OCI-LY1 (cell line): Measurements from ENCODE around the gene HOTAIR.

Experiments used
- H2AFZ ChIP-seq: fragments of 200-600 bp; sonication (generic), shearing (Covaris generic); 2 replicates; pipeline ENCODE4 v1.6.0; 2014; ENCODE audit warnings: antibody characterized with exemption, mild to moderate bottlenecking, low read length
- H3F3A ChIP-seq: fragments of 200-600 bp; sonication (generic), shearing (Covaris generic); 2 replicates; pipeline ENCODE4 v1.6.0; 2014; ENCODE audit warnings: mild to moderate bottlenecking, antibody characterized with exemption, low read length, moderate library complexity; ENCODE audit not compliant: insufficient read depth
- H3K27ac ChIP-seq: fragments of 200-600 bp; sonication (generic); 2 replicates; pipeline ENCODE4 v1.5.1; 2014; ENCODE audit warnings: low read length, mixed run types, mild to moderate bottlenecking, low read depth; ENCODE audit not compliant: poor library complexity, severe bottlenecking
- H3K27me3 ChIP-seq: fragments of 200-600 bp; sonication (generic); 2 replicates; pipeline ENCODE4 v1.6.0; 2014; ENCODE audit warnings: antibody characterized with exemption, mild to moderate bottlenecking, low read length, moderate library complexity; ENCODE audit not compliant: insufficient read depth
- H3K36me3 ChIP-seq: fragments of 200-600 bp; sonication (generic); 2 replicates; pipeline ENCODE4 v1.6.1; 2014; ENCODE audit warnings: mild to moderate bottlenecking, antibody characterized with exemption, low read length, moderate library complexity, mixed read lengths; ENCODE audit not compliant: insufficient read depth
- H3K4me1 ChIP-seq: fragments of 200-600 bp; sonication (generic); 2 replicates; pipeline ENCODE4 v1.5.1; 2014; ENCODE audit warnings: mild to moderate bottlenecking, low read length, moderate library complexity; ENCODE audit not compliant: insufficient read depth, severe bottlenecking
- H3K4me2 ChIP-seq: fragments of 200-600 bp; sonication (generic), shearing (Covaris generic); 2 replicates; pipeline ENCODE4 v1.6.1; 2014; ENCODE audit warnings: low read length
- H3K4me3 ChIP-seq: fragments of 200-600 bp; sonication (generic); 2 replicates; pipeline ENCODE4 v1.5.1; 2014; ENCODE audit warnings: low read length, low read depth, mild to moderate bottlenecking, mixed read lengths; ENCODE audit not compliant: poor library complexity, severe bottlenecking
- H3K79me2 ChIP-seq: fragments of 200-600 bp; shearing (Covaris generic); 2 replicates; pipeline ENCODE4 v1.6.1; 2016; ENCODE audit warnings: mixed run types, low read length, mixed read lengths; ENCODE audit not compliant: insufficient read depth
- H3K9ac ChIP-seq: fragments of 200-600 bp; sonication (generic), shearing (Covaris generic); 2 replicates; pipeline ENCODE4 v1.6.1; 2014; ENCODE audit warnings: mild to moderate bottlenecking, low read length, mixed read lengths
- H3K9me2 ChIP-seq: fragments of 200-600 bp; sonication (generic), shearing (Covaris generic); 2 replicates; pipeline ENCODE4 v1.6.1; 2014; ENCODE audit warnings: low read depth, mild to moderate bottlenecking, low read length, mixed read lengths
- H3K9me3 ChIP-seq: fragments of 200-600 bp; shearing (Covaris generic); 2 replicates; pipeline ENCODE4 v1.6.1; 2014; ENCODE audit warnings: low read length, mixed read lengths
- H4K20me1 ChIP-seq: fragments of 200-600 bp; sonication (generic), shearing (Covaris generic); 2 replicates; pipeline ENCODE4 v1.6.0; 2016; ENCODE audit warnings: mild to moderate bottlenecking, low read length; ENCODE audit not compliant: insufficient read depth
- CTCF ChIP-seq: fragments of 200-600 bp; sonication (generic), shearing (Covaris generic); IDR thresholded peaks from 2 replicates; pipeline ENCODE4 v1.5.1; 2017; ENCODE audit warnings: mild to moderate bottlenecking, antibody characterized with exemption, low read length, moderate library complexity, mixed read lengths
- EZH2 ChIP-seq: fragments of 200-600 bp; sonication (generic), shearing (Covaris generic); IDR thresholded peaks from 2 replicates; pipeline ENCODE4 v1.8.0; 2017; ENCODE audit warnings: borderline replicate concordance, mixed run types, mild to moderate bottlenecking, antibody characterized with exemption, low read length, moderate library complexity, mixed read lengths

Gene HOTAIR

GRCh38 chr12:54000116-54001114 is 25.7 kb upstream of the HOTAIR start, which contains the start of gene HOXC9:
Gene HOXC9 (plus strand): TSS chr12:54000161. CDS start chr12:54000189, 28 bp downstream.
- Histone ChIP-seq H3K79me2 (no peaks in the 10 kb centered on the region), H3K9me2 (no peaks in the 10 kb centered on the region), H4K20me1 (no peaks in the 10 kb centered on the region), H3K4me1 (no peaks in the 10 kb centered on the region), H3K4me2 (no peak within 1 kb of the TSS), H3F3A (no peaks in the 10 kb centered on the region), H3K4me3 (no peak within 1 kb of the TSS), H2AFZ (no peak within 1 kb of the TSS), H3K9me3 (no peaks in the 10 kb centered on the region), H3K27me3 (peaks cover 16% of the 10 kb centered on the region; the same call in 1 of the 2 replicates), H3K27ac (no peak within 1 kb of the TSS), H3K9ac (no peak within 1 kb of the TSS), H3K36me3 (no peaks in the 10 kb centered on the region)
- no peak for TF ChIP-seq EZH2
- no peak for TF ChIP-seq CTCF

- no peaks in the 10 kb centered on the region for H3K4me1 ChIP-seq
- no peaks in the 10 kb centered on the region for H4K20me1 ChIP-seq
- no peaks in the 10 kb centered on the region for H3K79me2 ChIP-seq
- no peaks in the 10 kb centered on the region for H3F3A ChIP-seq
- H3K27ac ChIP-seq, result no peak overlapping the region
- H3K9ac ChIP-seq, result no peak overlapping the region
- no peaks in the 10 kb centered on the region for H3K9me3 ChIP-seq
- no peak overlapping the region for H2AFZ ChIP-seq
- no peaks in the 10 kb centered on the region for H3K9me2 ChIP-seq
- H3K4me2 ChIP-seq, result no peak overlapping the region
- H3K27me3 ChIP-seq, result peaks cover 16% of the 10 kb centered on the region; the same call in 1 of the 2 replicates
- no peak overlapping the region for H3K4me3 ChIP-seq
- TF ChIP-seq EZH2, result no peak
- no peak for TF ChIP-seq CTCF
- H3K36me3 ChIP-seq, result no peaks in the 10 kb centered on the region
Observed at GRCh38 chr12:53999559-54000115, 24.9 kb upstream of the HOTAIR start.

GRCh38 chr12:53998900-53999236 is 24.1 kb upstream of the HOTAIR start:
- Histone ChIP-seq H3K27ac (no peak overlapping the region), H3K27me3 (peaks cover 16% of the 10 kb centered on the region; the same call in 1 of the 2 replicates), H4K20me1 (no peaks in the 10 kb centered on the region), H3K9ac (no peak overlapping the region), H3K4me3 (no peak overlapping the region), H3K79me2 (no peaks in the 10 kb centered on the region), H3K9me2 (no peaks in the 10 kb centered on the region), H3K9me3 (no peaks in the 10 kb centered on the region), H3K4me2 (no peak overlapping the region), H3F3A (no peaks in the 10 kb centered on the region), H3K4me1 (no peaks in the 10 kb centered on the region), H2AFZ (no peak overlapping the region), H3K36me3 (no peaks in the 10 kb centered on the region)
- TF ChIP-seq CTCF (no peak), EZH2 (no peak)
